ENCODE measurements around the gene GALNT7.

DNA sequence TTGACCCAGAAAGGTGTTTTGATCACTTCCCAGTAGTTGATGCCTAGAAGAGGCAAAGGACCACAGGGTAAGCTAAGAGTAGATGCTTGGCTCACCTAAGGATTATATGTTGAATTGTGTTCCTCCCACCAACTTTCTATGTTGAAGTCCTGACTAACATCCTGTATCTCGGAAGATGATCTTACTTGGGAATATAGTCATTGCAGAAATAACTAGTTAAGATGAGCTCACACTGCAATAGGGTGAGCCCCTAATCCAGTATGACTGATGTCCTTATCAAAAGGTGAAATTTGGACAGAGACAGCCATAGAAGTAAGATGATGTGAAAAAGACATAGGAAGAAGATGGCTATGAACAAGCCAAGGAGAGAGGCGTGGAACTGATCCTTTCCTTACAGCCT lies 168.9 kb downstream of the GALNT7 start:
- TF ChIP-seq, protein P1, sequence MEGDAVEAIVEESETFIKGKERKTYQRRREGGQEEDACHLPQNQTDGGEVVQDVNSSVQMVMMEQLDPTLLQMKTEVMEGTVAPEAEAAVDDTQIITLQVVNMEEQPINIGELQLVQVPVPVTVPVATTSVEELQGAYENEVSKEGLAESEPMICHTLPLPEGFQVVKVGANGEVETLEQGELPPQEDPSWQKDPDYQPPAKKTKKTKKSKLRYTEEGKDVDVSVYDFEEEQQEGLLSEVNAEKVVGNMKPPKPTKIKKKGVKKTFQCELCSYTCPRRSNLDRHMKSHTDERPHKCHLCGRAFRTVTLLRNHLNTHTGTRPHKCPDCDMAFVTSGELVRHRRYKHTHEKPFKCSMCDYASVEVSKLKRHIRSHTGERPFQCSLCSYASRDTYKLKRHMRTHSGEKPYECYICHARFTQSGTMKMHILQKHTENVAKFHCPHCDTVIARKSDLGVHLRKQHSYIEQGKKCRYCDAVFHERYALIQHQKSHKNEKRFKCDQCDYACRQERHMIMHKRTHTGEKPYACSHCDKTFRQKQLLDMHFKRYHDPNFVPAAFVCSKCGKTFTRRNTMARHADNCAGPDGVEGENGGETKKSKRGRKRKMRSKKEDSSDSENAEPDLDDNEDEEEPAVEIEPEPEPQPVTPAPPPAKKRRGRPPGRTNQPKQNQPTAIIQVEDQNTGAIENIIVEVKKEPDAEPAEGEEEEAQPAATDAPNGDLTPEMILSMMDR (IDR thresholded peaks at IDR 0.05; ENCODE audit: low read depth, low read length): no peak
- TF ChIP-seq EZH2phosphoT487 (IDR thresholded peaks at IDR 0.05; ENCODE audit: low read depth): no peak
